DMS114 treated with DMSO at 0.1 percent for 48 hours (cell line): ENCODE data around the gene FRMD1.
"Not testable (repeated sequence)": the region's sequence is repeated elsewhere in the genome, so short reads cannot be mapped to it uniquely, and the experiment has no call there.

Source experiments
- DNase-seq: peaks from one replicate; lab custom pipeline; 2025; ENCODE audit not compliant: unreplicated experiment; lab: John Stamatoyannopoulos, UW

Gene FRMD1

GRCh38 chr6:168080393-168081077, 1.5 kb upstream of the FRMD1 start:
- DNase-seq: no peak

DNA sequence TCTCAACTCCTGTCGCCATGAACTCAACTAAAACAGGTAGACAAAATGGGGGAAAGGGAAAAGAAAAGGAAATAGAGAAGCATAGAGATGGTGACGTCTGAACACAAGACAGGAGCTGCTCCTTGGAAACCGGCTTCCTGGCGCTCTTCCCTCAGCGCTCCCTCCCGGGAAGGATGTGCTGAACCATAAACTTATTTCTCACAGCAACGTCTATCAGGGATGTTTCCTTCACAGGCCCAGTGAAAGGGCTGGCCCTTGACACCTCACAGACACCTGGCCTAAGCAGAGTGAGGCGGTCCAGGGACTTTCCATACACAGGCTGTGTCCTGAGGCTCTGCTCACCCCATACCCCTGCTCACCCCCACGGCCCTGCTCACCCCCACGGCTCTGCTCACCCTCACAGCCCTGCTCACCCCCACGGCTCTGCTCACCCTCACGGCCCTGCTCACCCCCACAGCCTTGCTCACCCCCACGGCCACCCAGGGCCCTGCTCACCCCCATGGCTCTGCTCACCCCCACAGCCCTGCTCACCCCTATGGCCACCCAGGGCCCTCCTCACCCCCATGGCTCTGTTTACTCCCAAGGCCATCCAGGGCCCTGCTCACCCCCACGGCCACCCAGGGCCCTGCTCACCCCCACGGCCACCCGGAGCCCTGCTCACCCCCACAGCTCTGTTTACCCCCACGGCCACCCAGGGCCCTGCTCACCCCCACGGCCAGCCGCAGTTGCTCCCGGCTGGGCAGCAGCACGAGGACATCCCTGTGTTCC, 653 bp downstream of the FRMD1 start:
- no peak for DNase-seq

GRCh38 chr6:168077401-168077800, 1.6 kb downstream of the FRMD1 start:
- DNase-seq: not testable (repeated sequence)

- no peak for DNase-seq
Observed at GRCh38 chr6:168075787-168076202, 3.2 kb downstream of the FRMD1 start.

GRCh38 chr6:168075216-168075615, 3.8 kb downstream of the FRMD1 start:
- DNase-seq: no peak

DNA sequence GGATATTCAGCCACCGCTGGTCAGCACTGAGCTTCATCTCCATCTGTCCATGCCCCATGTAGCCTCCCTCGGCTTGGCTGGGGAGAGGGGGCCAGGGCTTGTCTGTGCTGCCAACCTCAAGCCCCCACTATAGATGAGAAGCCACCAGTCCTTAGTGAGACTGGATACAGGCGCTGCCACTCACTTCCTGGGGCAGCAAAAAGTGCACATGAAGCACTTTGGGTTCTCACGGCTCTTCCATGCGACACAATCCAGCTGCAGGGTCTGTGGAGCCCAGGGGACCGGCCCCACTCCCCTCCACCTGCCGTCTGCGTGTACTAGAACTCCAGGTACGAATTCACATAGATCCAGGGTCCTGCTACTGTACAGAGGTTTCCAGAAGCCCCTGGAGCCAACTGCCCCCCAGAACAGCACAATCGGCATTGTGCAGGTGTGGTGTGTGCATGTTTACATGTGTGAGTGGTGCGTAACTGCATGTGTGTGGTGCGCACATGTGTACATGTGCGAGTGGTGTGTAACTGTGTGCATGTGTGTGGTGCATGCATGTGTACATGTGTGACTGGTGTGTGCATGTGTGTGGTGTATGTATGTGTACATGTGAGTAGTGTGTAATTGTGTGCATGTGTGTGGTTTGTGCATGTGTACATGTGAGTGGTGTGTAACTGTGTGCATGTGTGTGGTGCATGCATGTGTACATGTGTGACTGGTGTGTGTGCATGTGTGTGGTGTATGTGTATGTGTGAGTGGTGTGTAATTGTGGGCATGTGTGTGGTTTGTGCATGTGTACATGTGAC, 4.9 kb downstream of the FRMD1 start:
- DNase-seq: no peak

GRCh38 chr6:168072730-168073129, 6.3 kb downstream of the FRMD1 start:
- no peak for DNase-seq

- no peak for DNase-seq
Observed at GRCh38 chr6:168072261-168072660, 6.8 kb downstream of the FRMD1 start.

DNA sequence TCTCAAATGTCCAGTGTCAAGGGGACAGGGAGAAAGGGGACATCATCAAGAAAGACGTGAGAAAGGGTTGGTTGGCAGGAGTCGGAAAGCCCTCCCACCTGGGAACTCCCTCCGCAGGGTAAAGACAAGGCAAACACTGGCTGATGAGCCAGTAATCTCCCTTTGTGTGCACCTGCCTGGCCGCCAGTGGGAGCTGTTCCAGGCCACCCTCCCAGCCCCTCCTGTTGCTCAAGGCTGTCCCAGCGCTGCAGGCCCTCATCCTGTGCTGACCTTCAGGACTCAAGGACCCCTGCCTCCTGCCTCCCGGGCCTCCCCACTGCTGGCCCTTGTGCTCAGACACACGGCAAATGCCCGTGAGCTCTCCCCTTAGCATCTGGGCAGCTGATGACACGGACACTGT, 7.4 kb downstream of the FRMD1 start:
- DNase-seq: no peak

GRCh38 chr6:168070804-168071203, 8.2 kb downstream of the FRMD1 start:
- no peak for DNase-seq

DNA sequence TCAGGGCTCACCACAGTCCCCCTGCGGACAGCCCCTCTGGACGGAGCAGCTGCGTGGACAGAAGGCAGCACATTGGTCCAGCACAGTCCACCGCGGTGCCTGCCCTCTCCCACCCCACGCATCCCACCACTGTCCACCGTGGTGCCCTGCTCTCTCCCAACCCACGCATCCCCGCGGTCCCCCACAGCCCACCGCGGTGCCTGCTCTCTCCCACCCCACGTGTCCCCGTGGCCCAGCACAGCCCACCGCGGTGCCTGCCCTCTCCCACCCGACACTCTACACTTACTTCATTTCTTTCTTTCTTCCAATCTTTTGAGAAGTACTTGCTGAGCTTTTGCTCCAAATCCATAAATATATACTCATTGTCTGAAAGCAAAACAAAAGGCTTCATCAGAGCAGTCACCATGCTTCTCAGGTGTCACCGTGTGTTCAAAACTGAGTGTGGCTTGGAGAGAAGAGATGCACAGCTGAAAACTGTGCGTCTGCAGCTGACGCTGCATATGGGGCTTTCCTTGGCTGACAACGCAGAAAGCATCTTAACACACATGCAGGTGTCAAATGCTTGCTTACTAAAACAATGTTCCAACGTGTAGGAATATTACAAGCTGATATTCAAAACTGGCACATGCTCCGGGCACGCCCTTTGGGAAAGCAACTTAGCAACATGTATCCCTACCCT, 11.8 kb downstream of the FRMD1 start:
- no peak for DNase-seq

GRCh38 chr6:168064226-168064807, 14.7 kb downstream of the FRMD1 start:
- DNase-seq: no peak

- DNase-seq: no peak
Observed at GRCh38 chr6:168063431-168063830, 15.6 kb downstream of the FRMD1 start.

GRCh38 chr6:168062346-168063289, 16.4 kb downstream of the FRMD1 start:
- no peak for DNase-seq

GRCh38 chr6:168061269-168062210, 17.5 kb downstream of the FRMD1 start:
- DNase-seq: no peak

- peak; percentile 1 for DNase-seq
Observed at GRCh38 chr6:168060521-168060931, 18.5 kb downstream of the FRMD1 start.

DNA sequence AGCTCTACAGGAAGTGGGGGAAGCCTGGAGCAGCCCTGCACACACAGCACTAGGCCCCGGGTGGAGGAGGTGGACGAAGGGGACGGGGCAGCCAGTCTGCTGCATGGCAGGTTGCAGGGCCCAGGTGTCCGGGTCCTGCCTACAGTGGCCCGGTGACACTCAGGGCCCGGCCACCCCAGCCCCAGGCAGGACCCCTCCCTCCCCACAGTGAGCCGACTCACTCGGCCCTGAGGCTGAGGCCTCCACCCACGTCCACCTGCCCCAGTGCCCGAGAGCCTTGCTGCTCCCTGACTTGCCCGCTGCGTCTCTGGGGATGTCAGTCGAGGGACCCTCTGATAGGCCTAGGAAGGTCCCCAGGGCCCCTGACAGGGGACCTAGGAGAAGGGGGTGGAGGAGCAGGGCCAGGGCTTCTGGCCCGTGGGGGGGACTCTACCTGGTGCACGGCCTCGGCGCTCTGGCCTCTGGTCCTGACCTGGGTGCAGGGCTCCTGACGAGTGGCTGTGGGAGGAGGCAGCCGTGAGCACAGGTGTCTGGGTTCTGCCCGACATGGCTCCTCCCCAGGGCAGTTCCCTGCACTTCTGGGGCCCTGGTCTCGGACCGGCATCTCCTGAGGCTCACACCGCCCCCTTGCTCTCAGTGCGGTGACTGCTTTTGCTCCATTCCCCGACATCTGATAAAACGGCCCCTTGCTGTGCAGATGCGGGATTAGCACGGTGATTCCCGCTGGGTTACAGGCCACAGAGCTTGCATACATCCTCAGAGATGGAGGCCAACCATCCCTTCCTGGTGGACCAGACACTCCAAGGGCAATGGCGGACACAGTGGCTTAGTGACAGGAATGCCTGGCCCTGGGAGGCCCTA, 20.1 kb downstream of the FRMD1 start:
- DNase-seq: no peak

- no peak for DNase-seq
Observed at GRCh38 chr6:168057836-168058235, 21.2 kb downstream of the FRMD1 start.
